HG02970 (cell line): ENCODE results near the gene RHBDF2.
"Not testable (repeated sequence)": the region's sequence is repeated elsewhere in the genome, so short reads cannot be mapped to it uniquely, and the experiment has no call there.

ENCODE experiments used
- ATAC-seq: cut with Tn5 transposase; IDR thresholded peaks from one replicate; pipeline ENCODE4 v1.9.1; 2021; ENCODE audit warnings: mild to moderate bottlenecking, moderate library complexity, moderate number of reproducible peaks; ENCODE audit not compliant: unreplicated experiment, low FRiP score

Gene RHBDF2

DNA sequence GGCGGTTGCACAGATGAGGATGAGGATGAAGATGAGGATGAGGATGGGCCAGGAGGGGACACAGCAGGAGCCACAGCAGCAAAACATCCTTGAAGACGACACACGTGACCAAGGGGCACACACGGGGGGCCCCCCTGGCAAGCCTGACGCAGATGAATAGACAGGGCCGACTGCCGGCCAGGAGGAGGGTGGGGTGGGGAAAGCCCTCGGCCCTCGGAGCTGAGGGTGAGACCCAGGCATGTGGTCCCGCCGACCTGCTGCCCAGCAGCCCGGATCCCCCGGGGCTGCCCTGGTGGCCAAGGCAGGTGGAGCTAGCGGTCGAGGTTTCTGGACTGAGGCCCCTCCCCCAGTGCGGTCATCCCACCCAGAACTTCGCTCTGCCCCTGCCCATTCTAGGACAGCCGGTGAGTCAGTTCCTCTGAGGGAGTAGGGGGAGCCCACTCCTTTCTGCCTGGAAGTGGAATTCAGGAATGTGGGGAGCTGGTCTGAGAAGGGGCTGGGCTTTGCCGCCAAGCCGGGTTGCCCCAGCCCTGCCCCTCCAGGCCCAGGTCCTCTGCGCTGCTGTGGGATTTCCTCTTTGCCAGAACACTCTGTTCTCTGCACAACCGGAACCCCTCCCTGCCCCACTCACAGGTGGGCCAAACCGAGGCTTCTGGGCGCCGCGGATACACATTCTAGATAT lies 26.3 kb upstream of the RHBDF2 start:
- ATAC-seq: peak; percentile 53

DNA sequence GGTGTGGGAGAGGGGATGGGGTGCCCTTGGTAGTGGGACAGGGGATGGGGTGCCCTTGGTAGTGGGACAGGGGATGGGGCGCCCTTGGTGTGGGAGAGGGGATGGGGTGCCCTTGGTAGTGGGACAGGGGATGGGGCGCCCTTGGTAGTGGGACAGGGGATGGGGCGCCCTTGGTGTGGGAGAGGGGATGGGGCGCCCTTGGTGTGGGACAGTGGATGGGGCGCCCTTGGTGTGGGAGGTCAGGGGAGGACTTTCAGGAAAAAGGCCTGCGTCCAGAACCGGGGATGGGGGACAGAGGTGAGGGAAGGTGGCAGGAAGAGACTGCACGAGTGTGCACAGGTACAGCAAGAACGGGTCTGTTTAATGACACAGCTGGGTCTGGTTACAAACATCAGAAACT lies 25.8 kb upstream of the RHBDF2 start:
- peak; percentile 6 for ATAC-seq

- not testable (repeated sequence) for ATAC-seq
Measured at GRCh38 chr17:76525513-76525833, 24.2 kb upstream of the RHBDF2 start.

DNA sequence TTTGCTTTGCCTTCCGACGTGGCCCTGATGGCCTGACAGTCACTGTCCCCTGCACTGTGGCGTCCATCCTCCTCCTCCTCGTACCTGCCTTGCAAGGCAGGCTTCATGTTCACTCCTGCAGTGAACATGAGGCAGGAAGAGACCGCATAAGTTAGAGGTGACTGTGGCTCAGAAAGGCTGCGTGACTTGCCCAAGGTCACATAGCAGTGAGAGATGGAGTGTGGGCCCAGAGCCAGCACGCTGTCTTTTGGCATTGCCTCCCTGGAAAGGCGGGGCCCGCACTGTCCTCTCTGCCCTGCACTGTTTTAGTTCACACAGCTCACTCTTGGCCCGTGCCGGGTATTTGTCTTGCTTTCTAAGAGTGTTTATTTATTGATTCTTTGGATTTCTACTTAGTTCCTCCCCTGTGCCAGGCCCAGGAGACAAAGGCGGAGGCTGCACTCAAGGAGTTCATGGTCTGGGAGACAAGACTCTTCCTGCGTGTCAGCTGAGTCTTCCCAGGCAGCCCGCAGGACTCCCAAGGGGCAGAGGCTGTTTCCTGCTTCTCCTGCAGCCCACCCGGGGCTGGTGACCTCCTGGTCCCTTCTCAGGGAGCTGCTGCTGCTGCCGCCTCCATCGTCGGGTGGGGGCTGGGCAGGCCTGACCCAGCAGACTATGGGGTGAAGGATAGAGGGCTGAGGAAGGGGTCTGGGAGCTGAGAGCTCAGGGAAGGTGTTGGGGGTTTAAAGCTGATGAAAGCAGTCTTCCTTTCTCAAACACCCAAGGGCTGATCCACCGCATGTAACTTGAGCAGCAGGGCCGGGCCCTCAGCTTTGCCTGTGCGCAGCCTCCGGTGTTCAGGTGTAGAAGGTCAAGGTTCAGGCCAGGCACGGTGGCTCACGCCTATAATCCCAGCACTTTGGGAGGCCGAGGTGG lies 23.6 kb upstream of the RHBDF2 start:
- no peak for ATAC-seq

DNA sequence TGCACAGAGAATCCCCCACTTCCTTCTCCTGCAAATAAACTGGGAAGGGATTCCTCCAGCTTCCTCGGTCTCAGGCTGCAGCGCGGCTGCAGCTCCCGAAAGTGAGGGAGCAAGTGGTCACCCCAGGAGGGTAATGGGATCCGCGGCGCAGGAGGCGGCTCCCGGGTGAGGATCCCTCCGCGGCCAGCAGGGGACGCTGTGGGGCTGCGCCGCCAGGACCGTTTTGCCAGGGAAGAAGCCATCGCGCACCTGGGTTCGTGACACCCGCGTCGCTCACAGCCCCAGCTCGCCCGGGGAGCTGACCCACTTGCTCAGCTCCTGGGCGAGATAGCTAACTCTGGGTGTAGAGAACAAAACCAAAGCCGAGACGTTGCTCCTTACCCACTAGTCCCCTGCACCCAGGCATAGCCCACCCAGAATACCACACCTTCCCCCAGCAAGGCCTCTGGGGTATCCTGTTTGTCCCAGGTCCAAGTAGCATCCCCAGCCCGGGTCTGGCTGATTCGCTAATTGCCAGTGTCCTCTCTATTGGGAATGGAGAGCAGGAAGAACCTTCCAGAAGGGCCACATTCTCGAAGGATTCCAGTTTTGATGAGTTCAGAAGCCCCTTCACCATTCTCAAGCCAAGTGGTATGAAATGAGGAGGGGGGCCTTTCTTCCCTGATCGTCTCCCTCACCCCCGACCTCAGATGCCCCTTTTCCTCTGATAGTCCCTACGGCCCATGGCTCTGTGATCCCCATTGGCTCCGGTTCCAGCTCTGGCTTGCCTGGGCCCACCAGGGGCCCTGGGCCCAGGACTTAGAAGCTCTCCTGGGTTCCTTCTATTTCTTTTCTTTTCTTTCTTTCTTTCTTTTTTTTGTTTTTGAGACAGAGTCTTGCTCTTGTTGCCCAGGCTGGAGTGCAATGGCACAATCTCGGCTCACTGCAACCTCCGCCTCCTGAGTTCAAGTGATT lies 22.1 kb upstream of the RHBDF2 start:
- no peak for ATAC-seq

DNA sequence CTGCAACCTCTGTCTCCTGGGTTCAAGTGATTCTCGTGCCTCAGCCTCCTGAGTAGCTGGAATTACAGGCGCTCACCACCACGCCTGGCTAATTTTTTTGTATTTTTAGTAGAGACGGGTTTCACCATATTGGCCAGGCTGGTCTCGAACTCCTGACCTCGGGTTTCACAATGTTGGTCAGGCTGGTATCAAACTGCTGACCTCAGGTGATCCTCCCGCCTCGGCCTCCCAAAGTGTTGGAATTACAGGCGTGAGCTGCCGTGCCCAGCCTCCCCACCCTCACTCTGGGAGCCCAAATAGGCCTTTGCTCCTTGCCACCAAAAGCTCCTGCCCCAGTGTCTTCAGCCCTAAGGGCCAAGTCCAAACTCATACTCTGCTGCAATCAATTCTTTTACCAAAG lies 20.5 kb upstream of the RHBDF2 start:
- ATAC-seq: not testable (repeated sequence)

DNA sequence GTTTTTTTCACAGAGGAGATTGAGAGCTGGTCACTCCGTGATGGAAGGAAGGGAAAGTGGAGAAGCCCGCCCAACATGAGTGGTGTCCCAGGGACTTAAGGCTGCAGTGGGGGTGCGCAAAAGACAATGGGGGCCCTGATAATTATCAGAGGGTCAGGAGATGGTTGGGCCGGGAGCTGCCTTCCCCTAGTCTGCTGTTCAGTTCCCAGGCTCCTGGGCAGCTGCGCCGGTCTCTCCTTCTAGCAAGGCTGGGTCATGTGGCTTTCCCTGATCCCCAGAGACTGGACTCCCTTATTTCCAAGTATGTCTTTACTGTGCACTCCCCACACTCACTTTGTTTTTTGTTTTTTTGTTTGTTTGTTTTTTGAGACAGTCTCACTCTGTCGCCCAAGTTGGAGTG lies 20.0 kb upstream of the RHBDF2 start:
- no peak for ATAC-seq

- no peak for ATAC-seq
Measured at GRCh38 chr17:76519048-76519966, 18.1 kb upstream of the RHBDF2 start.

DNA sequence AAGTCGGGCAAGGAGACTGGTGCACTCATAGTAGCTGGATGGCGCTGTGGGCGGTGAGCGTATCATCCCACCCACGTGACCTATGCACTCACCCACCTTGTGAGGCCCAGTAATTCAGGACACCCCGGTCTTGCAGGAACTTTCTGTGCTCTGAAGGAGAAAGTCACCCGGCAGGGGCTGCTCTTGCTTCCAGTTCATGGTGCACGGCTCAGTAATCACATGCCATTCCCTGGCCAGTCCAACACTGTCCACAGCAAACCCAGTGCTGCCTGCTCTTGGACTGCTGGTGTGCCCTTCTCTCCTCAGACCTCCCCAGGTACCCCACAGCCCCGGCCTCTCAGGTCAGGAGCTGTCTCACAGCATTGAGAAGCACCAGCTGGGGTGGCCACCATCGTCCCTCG lies 16.4 kb upstream of the RHBDF2 start:
- ATAC-seq: no peak

DNA sequence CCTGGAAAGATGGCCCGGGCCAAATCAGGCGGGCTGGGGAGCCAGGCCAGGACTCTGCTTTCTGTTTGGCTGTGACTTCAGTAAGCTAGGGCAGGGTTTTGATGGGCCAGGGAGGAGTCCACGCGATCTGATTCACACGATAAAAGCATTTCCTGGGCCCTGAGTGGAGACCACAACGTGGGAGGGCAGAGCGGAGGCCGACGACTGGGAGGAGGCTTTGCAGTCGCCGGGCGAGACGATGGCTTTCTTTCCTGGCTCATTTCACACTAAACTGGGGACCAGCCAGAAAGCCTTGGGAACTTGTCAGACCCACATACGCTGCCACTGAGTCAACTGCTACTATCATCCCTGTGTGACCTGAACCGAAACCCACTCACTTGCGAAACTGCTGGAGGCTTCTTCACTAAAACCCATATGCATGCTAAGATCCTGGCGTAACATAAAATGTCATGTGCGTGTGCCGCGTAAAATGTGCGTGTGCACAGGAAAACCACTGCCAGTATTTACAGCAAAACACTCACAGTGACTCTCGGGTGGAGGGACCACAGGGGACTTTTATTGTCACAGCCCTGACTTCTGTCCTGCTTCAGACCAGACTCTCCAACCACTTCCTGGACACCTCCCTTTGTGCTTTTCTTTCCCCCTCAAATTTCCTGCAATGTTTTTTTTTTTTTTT lies 14.2 kb upstream of the RHBDF2 start:
- ATAC-seq: peak; percentile 58

DNA sequence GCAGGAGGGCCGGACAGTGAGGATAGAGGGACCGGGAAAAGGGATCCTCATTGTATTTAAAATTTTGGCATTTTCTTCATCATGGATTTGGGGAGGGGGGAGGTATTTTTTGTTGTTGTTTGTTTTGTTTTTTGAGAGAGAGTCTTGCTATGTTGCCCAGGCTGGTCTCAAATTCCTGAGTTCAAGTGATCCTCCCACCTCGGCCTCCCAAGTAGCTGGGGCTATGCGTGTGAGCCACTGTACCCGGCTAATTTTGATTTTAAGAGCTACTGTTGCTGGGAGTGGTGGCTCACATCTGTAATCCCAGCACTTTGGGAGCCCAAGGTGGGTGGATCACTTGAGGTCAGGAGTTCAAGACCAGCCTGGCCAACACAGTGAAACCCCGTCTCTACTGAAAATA lies 13.1 kb upstream of the RHBDF2 start:
- ATAC-seq: not testable (repeated sequence)

GRCh38 chr17:76513306-76513692 lies 12.1 kb upstream of the RHBDF2 start:
- no peak for ATAC-seq

DNA sequence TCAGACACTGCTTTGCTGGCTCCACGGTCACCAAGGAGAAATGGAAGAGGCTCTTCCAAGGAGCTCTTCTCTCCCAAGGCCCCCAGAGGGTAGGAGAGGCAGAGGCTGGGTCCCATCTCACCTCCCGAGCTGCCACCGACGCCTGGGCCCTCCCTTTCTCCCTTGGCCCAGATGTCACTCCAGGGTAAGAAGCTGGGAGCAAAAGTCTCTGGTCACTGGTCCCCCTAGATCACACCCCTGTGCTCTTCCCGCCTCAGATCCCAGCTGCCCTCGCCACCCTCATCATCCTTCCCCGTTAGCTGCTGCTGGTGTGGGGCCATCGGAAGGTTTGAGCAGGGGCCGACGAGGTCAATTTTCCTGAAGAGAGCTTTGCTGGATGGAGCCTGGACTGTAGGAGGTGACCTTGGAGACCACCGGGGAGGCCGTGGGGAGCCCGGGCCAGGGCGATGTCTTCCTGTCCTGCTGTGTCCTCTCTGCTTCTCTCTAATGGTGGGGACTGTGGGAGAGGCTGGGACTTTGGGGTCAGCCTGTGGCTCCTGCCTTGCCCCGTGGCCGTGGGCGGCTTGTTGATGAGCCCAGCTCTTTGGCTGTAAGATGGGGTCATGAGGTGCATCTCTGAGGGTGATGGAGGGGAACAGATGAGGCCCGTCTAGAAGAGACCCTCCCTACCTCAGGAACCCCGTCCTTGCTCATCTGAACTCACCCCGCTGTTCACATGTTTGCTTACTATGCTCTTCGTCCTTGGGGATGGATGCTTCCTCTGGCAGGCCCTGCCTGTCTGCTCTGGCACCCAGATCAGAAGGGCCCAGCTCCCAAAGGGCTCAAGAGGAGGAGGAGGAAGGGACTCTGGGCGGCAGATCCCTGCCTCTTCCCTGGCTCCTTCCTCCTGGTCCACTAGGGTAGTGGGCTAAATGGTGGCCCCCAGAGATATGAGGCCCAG lies 11.4 kb upstream of the RHBDF2 start:
- ATAC-seq: no peak

DNA sequence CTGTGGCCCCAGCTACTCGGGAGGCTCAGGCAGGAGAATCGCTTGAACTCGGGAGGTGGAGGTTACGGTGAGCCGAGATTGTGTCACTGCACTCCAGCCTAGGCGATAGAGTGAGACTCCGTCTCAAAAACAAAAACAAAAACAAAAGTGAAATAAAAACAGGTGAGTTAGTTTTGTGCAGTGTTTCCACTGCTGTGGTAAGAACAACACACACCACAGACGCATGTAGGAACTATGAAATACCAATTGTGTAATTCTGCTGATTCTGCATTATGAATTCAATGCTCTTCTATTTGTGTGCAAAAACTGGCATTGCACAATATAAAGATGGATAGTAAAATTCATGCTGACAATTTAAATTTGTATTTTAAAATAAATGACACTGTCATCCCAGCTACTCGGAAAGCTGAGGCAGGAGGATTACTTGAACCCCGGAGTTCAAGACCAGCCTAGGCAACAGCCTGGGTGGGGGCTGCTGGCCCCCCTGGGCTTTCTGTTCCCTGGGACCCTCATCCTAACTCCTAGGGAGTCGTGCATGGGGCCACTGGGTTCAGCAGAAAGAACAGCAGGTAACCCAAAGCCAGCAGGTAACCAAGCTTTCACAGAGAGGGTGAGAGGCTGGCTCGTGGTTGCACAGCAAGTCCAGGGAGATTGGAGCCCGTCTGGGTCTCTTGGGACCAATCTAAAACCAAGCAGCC lies 10.6 kb upstream of the RHBDF2 start:
- ATAC-seq: no peak

- no peak for ATAC-seq
Measured at GRCh38 chr17:76510831-76511244, 9.6 kb upstream of the RHBDF2 start.

GRCh38 chr17:76508472-76509063 lies 7.3 kb upstream of the RHBDF2 start:
- ATAC-seq: not testable (repeated sequence)
